GM15510 (cell line): ENCODE results near the gene ZMPSTE24.

Experiments used
- POLR2A ChIP-seq: IDR thresholded peaks from 3 replicates; pipeline ENCODE4 v1.6.1; 2011; ENCODE audit warnings: borderline replicate concordance; ENCODE audit not compliant: insufficient read length; ENCODE audit errors: extremely low read depth

ZMPSTE24 gene

DNA sequence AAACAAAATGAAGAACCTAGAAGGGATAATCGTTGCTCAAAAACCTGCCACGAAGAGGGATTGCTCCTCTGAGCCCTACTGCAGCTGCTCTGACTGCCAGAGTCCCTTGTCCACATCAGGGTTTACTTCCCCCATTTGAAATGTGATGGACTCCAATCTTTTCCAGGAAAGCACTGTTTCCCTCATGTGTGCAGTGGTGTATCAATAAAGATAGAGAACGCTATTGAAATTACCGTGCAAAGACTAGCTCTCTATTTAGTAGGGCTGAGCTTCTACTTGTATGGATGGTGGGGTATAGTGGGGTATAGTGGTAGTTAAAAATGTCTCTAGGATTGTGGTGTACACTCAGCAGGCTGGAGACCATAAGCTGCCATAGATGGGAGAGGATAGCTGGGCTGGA lies 6.6 kb upstream of the ZMPSTE24 start:
- no peak for TF ChIP-seq POLR2A

DNA sequence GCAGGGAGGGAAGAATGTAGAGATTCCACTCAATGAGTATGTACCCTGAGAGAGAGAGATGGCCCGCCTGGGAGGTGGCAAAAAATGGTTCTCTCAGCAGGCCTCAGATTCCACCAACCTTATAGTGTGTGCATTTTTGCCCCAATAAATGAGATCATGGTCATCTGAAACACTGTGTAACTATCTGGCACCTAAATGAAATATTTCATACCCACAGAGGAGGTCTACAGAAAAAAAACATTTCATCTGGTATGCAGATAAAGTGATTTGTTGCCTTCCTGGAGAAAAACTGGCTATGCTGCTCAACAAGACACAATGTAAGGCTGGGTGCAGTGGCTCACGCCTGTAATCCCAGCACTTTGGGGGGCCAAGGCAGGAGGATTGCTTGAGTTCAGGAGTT lies 5.4 kb upstream of the ZMPSTE24 start:
- no peak for TF ChIP-seq POLR2A

DNA sequence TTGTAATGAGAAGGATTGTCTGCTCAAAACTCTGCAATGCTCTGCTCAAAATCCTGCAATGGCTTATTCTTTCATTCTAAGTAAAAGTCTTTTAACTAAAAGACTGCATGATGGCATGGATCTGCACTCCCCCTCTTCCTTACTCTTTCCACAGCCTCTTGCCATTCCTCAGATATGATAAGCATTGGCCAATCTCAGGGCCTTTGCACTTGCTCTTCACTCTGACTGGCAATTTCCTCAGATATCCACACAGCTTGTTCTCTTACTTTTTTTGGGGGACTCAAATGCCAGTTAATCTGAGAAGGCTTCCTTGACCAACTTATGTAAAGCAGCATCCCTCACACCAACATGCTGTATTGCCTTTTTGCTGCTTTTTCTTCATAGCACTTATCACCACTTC lies 2.8 kb upstream of the ZMPSTE24 start:
- TF ChIP-seq POLR2A = no peak

DNA sequence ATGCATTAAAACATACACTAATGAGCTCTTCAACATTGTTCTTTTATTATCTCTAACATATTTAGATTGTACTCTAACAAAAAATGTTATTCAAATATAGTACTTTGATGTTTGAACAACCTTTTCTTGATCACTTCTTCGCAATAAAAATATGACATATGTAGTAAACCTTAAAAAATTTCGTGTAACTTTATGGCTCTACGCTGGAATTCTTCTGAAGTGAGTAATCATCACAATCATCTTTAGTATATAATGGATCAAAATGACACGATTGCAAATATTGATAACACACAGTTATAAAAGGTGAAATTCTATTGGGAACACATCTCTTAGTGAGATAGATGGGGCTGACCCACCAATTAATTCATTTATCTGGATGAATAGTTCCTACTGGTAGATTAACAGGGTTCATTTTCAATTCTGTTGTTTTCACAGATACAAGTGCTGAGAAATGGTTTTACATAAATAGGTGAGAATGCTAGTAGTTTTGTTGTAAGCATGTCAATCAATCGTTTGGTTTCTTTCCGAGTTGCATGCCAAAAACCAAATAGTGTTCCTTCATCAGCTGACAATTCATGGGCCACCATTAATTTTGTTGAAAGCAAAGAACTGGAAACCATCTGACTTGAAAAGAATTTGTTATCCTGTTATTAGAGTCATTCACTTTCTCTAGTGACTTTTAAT lies 1.5 kb upstream of the ZMPSTE24 start:
- TF ChIP-seq POLR2A = no peak

DNA sequence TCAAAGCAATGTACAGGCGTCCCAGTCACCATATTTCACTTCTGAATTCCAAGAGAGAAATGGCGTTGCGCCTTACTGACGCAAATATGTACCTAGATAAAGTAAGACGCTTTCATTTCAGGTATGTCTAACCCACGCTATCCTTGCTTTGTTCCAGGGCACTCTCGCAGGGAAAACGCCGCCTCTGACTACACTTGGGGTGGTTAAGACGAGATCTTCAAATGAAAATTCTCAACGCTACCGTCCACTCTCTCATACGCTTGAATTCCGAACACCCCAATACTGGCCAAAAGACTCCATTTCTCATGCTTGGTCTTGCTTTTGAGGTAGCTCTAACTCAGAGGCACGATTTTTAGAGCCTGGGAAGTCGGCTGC lies 736 bp upstream of the ZMPSTE24 start:
- no peak for TF ChIP-seq POLR2A

DNA sequence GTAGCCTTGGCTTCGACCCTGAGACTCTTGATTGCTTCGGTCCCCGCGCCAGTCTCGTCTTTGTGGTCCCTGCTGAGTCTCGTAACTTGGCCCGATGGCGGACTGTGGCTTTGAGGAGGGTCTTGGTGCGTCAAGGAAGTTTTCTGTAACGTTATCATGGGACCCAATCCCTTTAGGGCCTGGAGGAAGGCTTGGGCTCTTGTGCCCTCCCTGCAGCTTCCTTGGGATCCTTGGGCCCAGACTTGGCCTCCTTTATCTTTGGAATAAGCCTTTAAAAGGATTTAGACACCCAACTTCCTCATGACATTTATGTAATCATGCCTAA lies 371 bp downstream of the ZMPSTE24 start:
- TF ChIP-seq POLR2A = no peak

DNA sequence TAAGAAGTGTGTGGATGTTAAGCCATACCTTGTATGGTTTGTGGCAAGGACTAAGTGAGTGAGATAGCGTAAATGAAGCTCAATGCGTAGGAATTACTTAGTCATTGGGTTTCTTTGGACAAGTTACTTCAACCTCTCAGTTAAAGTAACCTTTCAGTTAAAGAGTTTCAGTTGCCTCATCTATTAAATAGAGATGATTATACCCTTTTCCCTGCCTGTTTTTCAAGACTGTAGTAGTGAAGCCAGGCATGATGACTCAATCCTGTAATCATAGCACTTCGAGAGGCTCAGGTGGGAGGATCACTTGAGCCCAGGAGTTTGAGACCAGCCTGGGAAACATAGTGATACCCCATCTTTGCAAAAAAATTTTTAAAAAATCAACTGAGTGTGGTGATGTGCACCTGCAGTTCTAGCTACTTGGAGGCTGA lies 6.3 kb downstream of the ZMPSTE24 start:
- no peak for TF ChIP-seq POLR2A

DNA sequence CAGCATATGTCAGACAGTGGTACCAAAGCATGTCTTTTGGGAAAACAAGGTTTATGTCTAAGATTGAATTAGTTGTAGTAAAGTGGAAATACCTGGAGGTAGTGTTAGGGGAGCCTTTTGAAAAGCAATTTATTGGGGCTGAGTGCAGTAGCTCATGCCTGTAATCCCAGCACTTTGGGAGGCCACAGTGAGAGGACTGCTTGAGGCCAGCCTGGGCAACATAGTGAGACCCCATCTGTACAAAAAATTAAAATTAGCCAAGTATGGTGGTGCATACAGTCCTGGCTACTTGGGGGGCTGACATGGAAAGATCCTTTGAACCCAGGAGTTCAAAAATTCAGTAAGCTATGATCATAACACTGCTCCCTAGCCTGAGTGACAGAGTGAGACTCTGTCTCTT lies 7.3 kb downstream of the ZMPSTE24 start:
- no peak for TF ChIP-seq POLR2A

DNA sequence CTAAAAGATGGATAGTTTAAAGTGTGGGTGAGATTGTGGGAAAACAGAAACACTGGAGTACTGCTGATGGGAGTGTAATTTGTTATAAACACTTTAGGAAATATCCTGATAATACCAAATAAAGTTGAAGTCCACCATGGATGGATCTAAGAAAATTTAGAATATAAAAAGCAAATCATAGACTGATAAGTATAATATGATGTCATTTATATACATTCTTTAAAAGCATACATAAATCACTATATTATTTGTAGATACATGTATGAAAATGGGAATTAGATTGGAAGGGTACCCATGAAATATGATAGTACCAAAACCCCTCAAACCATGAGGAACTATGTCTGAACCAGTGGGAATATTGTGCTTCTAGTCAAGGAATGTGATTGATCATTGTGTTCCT lies 7.9 kb downstream of the ZMPSTE24 start:
- no peak for TF ChIP-seq POLR2A

DNA sequence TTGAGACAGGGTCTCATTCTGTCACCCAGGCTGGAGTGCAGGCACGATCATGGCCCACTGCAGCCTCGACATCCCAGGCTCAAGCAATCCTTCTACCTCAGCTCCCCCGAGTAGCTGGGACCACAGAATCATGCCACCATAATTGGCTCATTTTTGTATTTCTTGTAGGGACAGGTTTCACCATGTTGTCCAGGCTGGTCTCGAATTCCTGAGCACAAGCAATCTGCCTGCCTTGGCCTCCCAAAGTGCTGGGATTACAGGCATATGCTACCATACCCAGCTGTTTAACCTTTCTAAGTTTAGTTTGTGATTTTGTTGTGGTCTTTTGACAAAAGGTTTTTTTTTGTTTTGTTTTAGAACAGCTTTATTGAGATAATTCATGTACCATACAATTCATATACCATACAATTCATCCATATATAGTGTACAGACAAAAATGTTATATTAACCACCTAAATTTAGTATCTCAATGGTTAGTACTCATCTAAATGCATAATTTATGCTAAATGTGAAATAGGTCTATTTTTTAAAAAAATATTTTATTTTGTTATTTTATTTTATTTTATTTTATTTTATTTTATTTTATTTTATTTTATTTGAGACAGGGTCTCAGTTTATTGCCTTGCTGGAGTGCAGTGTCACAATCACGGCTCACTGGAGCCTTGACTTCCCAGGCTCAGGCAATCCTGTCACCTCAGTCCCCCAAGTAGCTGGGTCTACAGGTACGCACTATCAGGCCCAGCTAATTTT lies 8.9 kb downstream of the ZMPSTE24 start:
- no peak for TF ChIP-seq POLR2A

DNA sequence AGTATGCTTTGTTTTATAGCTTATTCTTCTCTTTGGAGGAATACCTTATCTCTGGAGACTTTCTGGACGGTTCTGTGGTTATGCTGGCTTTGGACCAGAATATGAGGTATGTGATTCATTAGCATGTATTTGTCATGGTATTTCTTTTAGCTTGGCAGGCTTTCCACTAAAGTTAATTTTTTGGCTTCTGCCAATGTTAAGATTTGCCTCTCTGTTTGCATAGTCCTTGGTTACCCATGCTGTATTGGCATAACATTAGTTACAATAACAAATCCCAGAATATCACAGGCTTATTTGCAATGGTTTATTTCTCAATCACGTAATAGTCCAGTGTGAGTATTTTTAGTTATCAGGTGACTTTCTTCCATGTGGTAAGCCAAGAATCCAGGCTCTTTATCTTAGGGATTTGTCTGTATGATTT lies 9.7 kb downstream of the ZMPSTE24 start:
- TF ChIP-seq POLR2A = no peak

DNA sequence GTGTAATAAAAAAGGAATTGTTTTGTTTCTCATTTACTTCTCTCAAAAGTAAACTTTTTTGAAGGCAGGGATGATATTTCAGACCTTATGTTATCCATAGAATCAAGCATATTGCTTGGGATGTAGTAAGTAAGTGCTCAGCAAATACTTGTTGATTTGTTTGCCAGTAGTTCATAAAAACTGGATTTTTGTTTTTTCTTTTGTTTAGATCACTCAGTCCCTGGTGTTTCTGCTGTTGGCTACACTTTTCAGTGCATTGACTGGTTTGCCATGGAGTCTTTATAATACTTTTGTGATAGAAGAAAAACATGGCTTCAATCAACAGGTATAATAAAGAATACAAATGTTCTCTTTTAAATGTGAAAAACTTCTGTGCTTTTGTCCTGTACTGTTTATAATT lies 10.2 kb downstream of the ZMPSTE24 start:
- no peak for TF ChIP-seq POLR2A

DNA sequence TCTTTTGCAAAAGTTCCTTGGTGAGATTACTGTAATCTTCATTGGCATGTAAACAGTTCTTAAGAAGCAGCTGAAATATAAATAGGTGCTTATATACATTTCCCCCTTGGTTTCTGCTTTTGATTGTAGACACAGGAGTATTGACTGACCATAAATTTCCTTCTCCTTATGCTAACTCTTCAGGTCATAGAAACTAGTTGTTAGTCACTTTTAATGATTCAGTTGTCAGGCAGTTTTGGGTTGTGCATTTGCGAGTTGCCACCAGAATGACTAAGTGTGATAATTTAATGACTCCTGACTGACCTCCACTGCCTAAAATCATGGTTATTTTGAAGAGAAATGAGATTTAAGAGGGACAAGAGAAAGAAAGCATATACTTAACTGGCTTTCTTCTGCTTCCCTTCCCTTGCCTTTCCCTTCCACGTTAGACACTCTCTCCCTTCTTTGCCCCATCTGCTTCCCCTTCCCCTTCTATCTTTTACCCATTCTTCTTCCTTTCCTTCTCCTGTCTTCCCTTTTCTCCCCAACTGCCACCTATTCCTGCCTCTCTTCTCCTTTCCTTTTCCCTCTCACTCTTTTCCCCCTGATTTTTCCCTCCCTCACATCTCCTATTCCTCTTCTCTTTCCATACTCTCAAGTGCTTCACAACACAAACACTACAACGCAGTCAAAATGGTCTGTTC lies 12.3 kb downstream of the ZMPSTE24 start:
- no peak for TF ChIP-seq POLR2A

DNA sequence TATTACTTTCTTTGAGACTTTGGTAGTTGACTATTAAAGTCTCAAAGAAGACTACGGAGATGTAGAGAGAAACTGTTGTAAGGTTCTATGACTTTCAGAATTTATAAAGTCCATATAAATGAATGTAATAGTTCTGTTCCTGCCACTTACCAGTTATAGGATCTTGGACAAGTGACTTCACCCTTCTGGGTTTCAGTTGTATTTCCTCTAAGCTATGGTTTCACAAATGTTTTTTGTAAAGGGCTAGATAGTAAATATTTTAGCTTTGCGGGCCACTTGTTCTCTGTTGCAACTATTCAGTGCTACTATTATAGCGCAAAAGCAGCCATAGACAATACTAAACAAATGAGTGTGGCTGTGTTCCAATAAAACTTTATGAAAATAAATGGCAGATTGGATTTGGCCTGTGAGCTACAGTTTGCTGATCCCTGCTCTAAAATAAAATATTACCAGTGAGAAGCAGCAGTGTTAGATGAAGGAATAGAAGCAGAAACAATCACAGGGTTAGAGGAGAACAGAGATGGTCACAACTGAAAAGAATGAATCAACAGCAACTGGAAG lies 14.7 kb downstream of the ZMPSTE24 start:
- TF ChIP-seq POLR2A = no peak

DNA sequence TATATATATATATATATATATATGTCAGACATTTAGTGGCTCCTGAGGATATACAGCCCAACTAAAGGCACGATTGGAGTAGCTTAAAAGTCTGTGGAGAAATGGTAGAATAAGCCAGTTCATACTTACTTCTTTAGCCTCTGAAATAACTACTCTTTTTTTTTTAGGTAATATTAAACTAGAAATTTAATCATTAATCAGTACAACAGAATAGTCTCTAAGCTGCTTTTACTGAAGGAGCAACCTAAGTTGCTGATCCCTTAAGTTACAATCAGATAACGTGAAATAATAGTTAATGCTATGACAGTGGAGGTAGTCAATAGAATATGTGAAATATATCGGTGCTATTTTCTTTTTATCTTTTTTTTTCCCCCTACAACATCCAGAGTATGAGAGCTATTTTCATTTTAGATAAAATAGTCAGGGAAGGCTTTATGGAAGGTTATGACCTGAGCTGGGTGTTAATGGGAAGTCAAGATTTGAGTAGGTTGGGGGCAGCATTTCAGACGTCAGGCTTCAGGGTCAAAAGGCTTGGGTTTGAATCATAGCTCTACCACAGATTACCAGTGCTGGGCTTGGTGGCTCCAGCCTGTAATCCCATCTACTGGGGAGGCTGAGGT lies 15.6 kb downstream of the ZMPSTE24 start:
- TF ChIP-seq POLR2A = no peak
